Gastrocnemius medialis (tissue), 4 donors: Measurements from ENCODE around the gene CERS1. TPM values are rescaled to one million over a fixed set of nuclear protein-coding genes. Genes with fewer than 3 reads are reported as not detected.

Source experiments
- ATAC-seq, 2 donors: fragments of 150-250 bp; one replicate each; pipeline ENCODE4 v1.9.1; 2016
- DNase-seq, 2 donors: peaks; one replicate each; pipeline ENCODE4 v3.0.0-alpha.2; 2019
- H3K27ac ChIP-seq, 4 donors: fragments of 200-600 bp; sonication (generic); 1 replicate in 1 of 4; 2 replicates in 3 of 4; pipeline ENCODE4 v1.5.1; 2016 to 2018; ENCODE audit warnings: mild to moderate bottlenecking in 2 of 4, moderate library complexity in 1 of 4
- H3K27me3 ChIP-seq, 3 donors: fragments of 200-600 bp; sonication (generic) in 2 of 3; 1 replicate in 1 of 3; 2 replicates in 2 of 3; pipeline versions ENCODE4 v1.5.1 to v1.6.0; 2016 to 2019; ENCODE audit warnings: mild to moderate bottlenecking in 1 of 3, moderate library complexity in 1 of 3
- H3K36me3 ChIP-seq, 2 donors: fragments of 200-600 bp; sonication (generic) in 1 of 2; one replicate each; pipeline ENCODE4 v1.5.1; 2017 to 2018
- H3K4me1 ChIP-seq, 2 donors: fragments of 200-600 bp; sonication (generic) in 1 of 2; one replicate each; pipeline ENCODE4 v1.5.1; 2016 to 2017; ENCODE audit warnings: mild to moderate bottlenecking in 2 of 2
- H3K4me3 ChIP-seq, 4 donors: fragments of 200-600 bp; sonication (generic) in 3 of 4; 1 replicate in 1 of 4; 2 replicates in 3 of 4; pipeline ENCODE4 v1.5.1; 2016 to 2019; ENCODE audit warnings: mild to moderate bottlenecking in 2 of 4
- H3K9me3 ChIP-seq, 3 donors: fragments of 200-600 bp; sonication (generic) in 2 of 3; 1 replicate in 1 of 3; 2 replicates in 2 of 3; pipeline ENCODE4 v1.5.1; 2016 to 2019
- POLR2A ChIP-seq, 2 donors: fragments of 450-650 bp; IDR thresholded peaks; one replicate each; pipeline ENCODE4 v1.6.1; 2017; ENCODE audit warnings: antibody characterized with exemption in 2 of 2, mild to moderate bottlenecking in 2 of 2, moderate library complexity in 2 of 2
- in situ Hi-C, 4 donors: fragments of 200-750 bp; cut with MboI; loops; one replicate each; pipeline versions ENCODE4 v1.15.0 to v1.8.0; 2017; ENCODE audit warnings: low sequenced_read_pairs in 4 of 4
- intact Hi-C: fragments of 100-400 bp; cut with DNase I; formaldehyde crosslinking; loops from one replicate; pipeline ENCODE4 v1.15.1; 2023; ENCODE audit warnings: low total_unique reads
- total RNA-seq, 4 donors: library from RNA; depleted of rRNA; stranded (reverse); fragments of >200 nt; gene quantifications; one replicate each; pipeline versions ENCODE4 v1.1.0 to v1.2.3, GENCODE V29; 2016
- TF ChIP-seq, protein P1 (sequence below), 5 experiments: fragments of 450-650 bp in 3 of 5; fragments of 200-600 bp in 2 of 5; sonication (generic) in 2 of 5; IDR thresholded peaks in 4 of 5; conservative IDR thresholded peaks in 1 of 5; 1 replicate in 4 of 5; 2 replicates in 1 of 5; pipeline ENCODE4 v1.5.1; 2016 to 2019; ENCODE audit warnings: antibody characterized with exemption in 5 of 5, mild to moderate bottlenecking in 3 of 5, moderate library complexity in 3 of 5

CERS1 gene
- total RNA-seq, 4 donors from 2014 or later: 1.1 to 6.9 (median 3.3) TPM

DNA sequence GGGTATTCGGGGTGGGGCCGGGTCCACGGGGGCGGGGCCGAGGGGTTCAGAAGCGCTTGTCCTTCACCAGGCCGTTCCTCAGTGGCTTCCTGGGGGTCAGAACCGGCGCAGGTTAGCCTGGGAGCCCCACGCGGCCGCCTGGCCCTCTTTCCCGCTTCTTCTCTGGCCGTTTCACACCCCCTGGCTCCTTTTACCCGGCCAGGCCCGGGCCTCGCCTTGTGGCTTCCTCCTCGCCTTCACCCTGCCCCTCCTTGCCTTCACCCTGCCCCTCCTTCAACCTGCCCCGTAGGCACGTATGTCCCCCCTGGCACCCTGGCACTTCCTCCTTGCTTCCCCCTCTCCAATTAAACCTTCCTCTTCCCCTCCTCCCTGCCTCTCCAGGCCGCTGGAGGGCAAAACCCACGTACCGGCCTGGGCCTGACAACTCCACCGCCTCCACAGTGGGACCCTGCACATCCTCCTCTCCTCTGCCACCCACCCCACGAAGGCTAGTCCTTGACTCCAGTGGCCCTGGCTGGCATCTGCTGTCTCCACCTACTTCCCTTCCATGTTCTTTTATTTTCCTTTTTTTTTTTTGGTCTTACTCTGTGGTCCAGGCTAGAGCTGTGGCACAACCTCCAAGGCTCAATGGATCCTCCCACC lies 25.3 kb downstream of the CERS1 start:
- TF ChIP-seq, protein P1, sequence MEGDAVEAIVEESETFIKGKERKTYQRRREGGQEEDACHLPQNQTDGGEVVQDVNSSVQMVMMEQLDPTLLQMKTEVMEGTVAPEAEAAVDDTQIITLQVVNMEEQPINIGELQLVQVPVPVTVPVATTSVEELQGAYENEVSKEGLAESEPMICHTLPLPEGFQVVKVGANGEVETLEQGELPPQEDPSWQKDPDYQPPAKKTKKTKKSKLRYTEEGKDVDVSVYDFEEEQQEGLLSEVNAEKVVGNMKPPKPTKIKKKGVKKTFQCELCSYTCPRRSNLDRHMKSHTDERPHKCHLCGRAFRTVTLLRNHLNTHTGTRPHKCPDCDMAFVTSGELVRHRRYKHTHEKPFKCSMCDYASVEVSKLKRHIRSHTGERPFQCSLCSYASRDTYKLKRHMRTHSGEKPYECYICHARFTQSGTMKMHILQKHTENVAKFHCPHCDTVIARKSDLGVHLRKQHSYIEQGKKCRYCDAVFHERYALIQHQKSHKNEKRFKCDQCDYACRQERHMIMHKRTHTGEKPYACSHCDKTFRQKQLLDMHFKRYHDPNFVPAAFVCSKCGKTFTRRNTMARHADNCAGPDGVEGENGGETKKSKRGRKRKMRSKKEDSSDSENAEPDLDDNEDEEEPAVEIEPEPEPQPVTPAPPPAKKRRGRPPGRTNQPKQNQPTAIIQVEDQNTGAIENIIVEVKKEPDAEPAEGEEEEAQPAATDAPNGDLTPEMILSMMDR (IDR thresholded peaks at IDR 0.05 in 4 of 5, conservative IDR thresholded peaks at IDR 0.05 in 1 of 5): no peak
- TF ChIP-seq POLR2A (IDR thresholded peaks at IDR 0.05): no peak
- no peak overlapping the region for H3K27ac ChIP-seq

DNA sequence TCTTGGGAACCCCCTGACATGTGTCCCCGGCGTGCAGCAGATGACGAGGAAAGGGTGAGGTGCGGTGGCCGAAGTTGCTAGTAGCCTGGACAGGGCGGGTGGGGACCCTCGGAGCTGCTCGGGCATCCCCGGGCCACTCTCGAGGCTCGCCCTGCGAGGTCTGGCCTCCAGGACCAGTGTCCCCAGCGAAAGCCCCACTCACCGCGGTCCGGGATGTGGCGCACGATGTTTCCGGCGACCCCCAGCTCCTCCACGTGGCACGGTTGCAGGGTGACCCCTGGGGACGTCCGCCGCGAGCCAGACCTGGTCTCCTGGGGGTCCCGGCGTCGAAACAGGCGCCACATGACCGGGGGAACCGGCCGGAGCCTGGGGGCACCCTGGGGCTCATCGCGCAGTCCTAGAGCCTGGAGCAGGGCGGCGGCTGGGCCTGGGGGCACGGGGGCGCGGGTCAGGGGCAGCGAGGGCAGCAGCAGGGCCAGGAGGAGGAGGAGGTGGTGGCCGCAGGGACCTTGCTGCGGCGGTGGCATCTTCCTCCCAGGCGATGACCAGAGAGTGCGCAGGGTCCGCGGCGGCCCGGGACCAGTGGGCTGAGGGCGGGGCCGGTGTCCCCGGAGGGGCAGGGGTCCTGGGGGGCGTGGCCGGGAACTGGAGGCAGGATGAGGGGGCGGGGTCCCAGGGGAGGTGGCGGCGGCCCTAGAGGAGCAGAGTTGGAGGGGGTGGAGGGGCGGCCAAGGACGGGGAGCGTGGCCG lies 26.0 kb downstream of the CERS1 start:
- H3K36me3 ChIP-seq: peaks cover 0 to 26% of the 10 kb centered on the region in 2 donors
- H3K4me1 ChIP-seq: peaks cover 0 to 4% of the 10 kb centered on the region in 2 donors
- H3K27ac ChIP-seq: no peak overlapping the region
- H3K4me3 ChIP-seq: no peak overlapping the region
- intact Hi-C loops (no loop called here), in situ Hi-C loops (no loop called here)
- TF ChIP-seq POLR2A (IDR thresholded peaks at IDR 0.05): no peak
- TF ChIP-seq, protein P1 (IDR thresholded peaks at IDR 0.05 in 4 of 5, conservative IDR thresholded peaks at IDR 0.05 in 1 of 5): no peak
- ATAC-seq (no peak), DNase-seq (no peak)
- H3K27me3 ChIP-seq: no peaks in the 10 kb centered on the region
- no peaks in the 10 kb centered on the region for H3K9me3 ChIP-seq

More for the DNA sequence above, 25.3 kb downstream of the CERS1 start:
- DNase-seq (no peak), ATAC-seq (no peak)
- Histone ChIP-seq H3K4me1 (peaks cover 0 to 4% of the 10 kb centered on the region in 2 donors), H3K27me3 (no peaks in the 10 kb centered on the region), H3K9me3 (no peaks in the 10 kb centered on the region), H3K36me3 (peaks cover 0 to 19% of the 10 kb centered on the region in 2 donors), H3K4me3 (no peak overlapping the region)
- intact Hi-C loops: no loop called here
- in situ Hi-C loops: no loop called here

DNA sequence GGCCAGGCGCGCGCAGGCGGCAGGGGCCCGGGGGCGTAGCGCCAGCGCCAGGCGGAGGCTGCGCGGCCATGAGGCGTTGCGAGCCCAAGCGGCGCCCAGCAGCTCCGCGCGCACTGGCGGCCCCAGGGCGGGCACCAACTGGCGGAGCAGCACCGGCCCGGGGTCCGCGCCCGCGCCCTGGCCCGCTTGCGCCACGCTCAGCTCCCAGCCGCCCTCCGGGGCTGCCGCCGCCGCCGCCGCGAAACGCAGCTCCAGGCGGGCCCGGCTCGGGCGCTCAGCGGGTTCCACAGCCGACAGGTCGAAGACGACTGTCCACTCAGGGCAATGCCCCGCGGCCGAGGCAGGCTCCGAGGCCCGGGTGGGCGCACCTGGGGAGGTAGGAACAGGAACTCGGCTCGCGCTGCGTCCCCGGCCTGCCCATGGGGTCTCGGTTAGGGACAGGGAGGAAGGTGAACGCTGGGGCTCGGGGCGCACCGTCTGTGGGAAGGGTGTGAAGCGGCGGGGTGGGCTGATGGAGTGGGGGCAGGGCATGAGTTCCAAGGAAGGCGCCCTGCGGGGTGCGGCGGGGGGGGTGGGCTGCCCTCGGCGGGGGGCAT lies 26.8 kb downstream of the CERS1 start:
- Histone ChIP-seq H3K4me1 (peaks cover 0 to 4% of the 10 kb centered on the region in 2 donors), H3K27ac (no peak overlapping the region), H3K4me3 (no peak overlapping the region), H3K9me3 (no peaks in the 10 kb centered on the region), H3K27me3 (no peaks in the 10 kb centered on the region), H3K36me3 (peaks cover 0 to 33% of the 10 kb centered on the region in 2 donors)
- ATAC-seq (no peak), DNase-seq (no peak)
- TF ChIP-seq, protein P1 (IDR thresholded peaks at IDR 0.05 in 4 of 5, conservative IDR thresholded peaks at IDR 0.05 in 1 of 5): no peak
- TF ChIP-seq POLR2A (IDR thresholded peaks at IDR 0.05): no peak
- intact Hi-C loops (no loop called here), in situ Hi-C loops (no loop called here)

DNA sequence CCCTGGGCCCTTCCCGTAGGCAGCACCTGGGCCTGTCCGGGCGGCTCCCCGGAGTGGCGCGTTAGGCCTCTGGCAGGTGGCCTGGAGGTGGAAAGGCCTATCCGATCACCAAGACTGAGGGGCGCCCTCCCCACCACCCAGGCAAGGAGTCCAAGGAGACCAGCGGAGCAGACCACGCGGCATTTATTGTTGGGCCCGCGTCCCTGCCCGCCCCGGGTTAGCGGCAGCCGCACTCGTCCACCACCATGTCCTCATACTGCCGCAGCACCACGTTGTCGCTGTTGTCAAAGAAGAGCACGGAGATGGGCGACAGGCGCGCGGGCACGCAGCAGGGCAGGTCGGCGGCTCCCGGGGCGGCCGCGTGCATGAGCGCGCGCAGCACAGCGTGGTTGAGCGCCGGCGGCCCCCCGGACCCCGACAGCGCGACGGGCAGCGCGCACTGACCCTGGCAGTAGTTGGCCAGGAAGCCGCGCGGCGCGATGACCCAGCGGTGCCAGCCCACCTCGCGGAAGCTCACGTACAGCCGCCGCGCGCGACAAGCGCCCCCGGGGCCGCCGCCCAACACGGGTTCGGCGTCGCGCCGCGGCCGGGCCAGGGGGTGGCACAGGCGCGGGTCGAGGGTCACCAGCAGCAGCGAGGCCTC lies 27.5 kb downstream of the CERS1 start:
- Histone ChIP-seq H3K9me3 (no peaks in the 10 kb centered on the region), H3K36me3 (peaks cover 0 to 39% of the 10 kb centered on the region in 2 donors), H3K27me3 (no peaks in the 10 kb centered on the region), H3K4me3 (no peak overlapping the region), H3K27ac (no peak overlapping the region), H3K4me1 (peaks cover 0 to 4% of the 10 kb centered on the region in 2 donors)
- intact Hi-C loops: no loop called here
- TF ChIP-seq, protein P1 (IDR thresholded peaks at IDR 0.05 in 4 of 5, conservative IDR thresholded peaks at IDR 0.05 in 1 of 5): no peak
- no peak for TF ChIP-seq POLR2A (IDR thresholded peaks at IDR 0.05)
- ATAC-seq: no peak
- DNase-seq: no peak
- in situ Hi-C loops: no loop called here
